GM11168 (cell line): Measurements from ENCODE around the gene C2orf72.
"Not testable (repeated sequence)": the region's sequence is repeated elsewhere in the genome, so short reads cannot be mapped to it uniquely, and the experiment has no call there.

Source experiments
- in situ Hi-C: fragments of 300-500 bp; cut with MboI; formaldehyde crosslinking; loops from one replicate; pipeline ENCODE4 v1.12.0; 2022; ENCODE audit warnings: low sequenced_read_pairs; ENCODE audit not compliant: unreplicated experiment

The C2orf72 gene

DNA sequence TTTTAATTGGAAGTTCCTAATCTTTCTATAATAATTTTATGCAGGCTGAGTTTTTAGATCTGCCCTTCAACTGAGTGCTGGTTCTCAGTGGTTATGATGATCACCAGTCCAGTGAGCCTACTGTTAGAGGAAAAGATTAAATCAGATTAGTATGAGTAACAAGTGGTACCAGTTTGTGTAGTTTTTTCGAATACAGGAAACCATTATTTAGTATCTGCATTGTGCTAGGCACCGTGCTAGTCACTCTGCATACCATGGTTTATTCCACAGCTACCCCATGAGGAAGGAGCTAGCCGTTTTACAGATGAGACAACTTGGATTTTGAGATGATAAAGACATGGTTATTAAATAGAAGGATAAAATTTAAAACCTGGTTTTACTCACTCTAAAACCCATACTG, 25.5 kb downstream of the C2orf72 start:
- in situ Hi-C loops = no loop called here

DNA sequence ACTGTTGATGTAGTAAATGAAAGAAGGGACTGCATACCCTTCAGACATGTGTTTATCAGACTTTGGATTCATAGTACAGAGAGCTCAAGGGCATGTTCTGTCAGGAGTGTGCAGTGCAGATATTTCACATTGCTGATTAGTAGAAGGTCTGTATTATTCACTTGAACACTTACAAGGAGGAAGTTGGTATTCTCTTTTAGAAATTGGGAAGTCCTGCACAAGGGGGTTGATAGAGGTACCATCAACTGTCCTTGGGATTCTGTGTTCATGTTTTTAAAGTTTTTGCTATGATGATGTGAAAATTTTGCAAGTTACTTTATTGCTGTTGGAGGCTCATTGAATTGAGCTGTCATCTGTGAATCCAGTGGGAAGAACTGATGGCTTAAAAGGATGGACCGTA, 26.0 kb downstream of the C2orf72 start:
- in situ Hi-C loops = no loop called here

GRCh38 chr2:231065966-231066365, 28.6 kb downstream of the C2orf72 start:
- in situ Hi-C loops = no loop called here

DNA sequence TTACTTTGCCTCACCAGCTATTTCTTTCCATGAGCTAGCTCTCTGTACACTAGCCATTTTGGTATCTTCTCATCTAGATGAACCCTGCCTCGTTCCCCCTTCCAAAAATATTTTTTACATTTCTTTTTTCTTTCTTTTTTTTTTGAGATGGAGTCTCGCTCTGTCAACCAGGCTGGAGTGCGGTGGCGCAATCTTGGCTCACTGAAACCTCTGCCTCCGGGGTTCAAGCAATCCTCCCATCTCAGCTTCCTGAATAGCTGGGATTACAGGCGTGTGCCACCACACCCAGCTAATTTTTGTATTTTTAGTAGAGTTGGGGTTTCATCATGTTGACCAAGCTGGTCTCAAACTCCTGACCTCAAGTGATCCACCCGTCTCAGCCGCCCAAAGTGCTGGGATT, 30.2 kb downstream of the C2orf72 start:
- in situ Hi-C loops = not testable (repeated sequence)

DNA sequence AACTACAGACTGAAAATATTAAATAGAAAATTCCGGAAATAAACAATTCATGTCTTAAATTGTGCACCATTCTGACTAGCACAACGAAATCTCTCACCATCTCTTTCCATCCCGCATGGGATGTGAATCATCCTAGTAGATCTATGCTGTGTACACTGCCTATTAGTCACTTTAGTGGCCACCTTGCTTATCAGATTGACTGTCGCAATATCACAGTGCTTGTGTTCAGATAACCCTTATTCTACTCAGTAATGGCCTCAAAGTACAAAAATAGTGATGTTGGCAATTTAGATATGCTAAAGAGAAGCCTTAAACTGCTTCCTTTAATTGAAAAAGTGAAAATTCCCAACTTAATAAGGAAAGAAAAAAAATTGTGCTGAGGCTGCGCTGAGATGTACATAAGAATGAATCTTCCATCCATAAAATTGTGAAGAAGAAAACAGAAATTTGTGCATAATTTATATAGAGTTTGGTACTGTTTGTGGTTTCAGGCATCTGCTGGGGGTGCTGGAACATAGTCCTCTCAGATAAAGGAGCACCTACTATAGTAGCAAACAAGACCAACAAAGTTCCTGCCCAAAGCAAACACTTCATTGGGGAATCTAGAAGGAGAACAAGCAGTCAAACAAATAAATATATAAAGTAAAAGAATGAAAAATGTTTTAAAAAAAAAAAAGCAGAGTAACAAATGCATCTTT, 31.4 kb downstream of the C2orf72 start:
- in situ Hi-C loops = no loop called here

DNA sequence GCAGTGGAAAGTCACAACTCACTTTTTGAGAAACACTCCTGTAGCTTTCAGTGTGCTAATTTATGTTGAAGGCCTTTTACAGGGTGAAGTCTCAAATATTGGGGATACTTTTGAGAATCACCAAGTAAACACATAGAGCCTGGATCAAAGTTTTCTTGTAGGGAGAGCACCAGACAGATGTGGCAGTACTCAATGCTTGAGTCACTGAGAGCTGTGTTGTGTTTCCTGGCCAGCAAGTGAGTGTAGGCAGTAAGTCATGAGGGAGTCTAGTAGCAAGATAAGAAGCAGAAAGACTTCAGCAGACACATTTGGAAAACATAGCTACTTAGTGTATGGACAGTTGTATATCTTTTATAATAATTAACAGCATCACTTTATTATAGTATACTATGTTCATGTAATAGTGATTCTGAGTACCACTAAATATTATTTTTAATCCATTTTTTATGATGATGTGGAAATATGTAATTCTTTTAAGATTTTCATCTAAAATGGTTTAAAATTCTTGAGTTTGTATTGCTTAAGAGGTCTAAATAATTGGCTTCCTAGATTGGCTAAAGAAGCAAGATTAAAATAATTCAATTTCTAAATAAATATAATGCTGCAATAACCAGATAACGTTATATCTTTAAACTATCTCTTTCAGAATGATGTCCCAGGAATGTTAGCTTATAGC, 32.2 kb downstream of the C2orf72 start:
- in situ Hi-C loops = no loop called here

DNA sequence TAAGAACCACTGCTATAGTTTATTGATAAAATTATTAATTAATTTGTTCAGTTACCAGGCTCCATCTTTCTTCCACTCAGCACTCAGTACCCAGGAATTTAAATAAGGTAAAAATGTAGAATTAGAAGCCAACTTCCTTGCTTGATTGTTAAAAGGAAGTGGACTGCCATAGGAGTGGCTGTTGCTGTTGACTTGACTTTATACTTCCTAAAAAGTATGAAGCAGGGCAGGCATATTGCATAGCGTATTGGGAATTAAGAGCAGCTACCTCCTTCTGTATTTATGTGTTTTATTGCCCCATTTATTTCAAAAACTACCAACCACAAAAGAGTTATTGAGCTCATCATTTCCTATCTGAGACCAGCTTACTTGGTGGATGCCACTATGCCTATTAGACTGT, 47.2 kb downstream of the C2orf72 start:
- in situ Hi-C loops = no loop called here

DNA sequence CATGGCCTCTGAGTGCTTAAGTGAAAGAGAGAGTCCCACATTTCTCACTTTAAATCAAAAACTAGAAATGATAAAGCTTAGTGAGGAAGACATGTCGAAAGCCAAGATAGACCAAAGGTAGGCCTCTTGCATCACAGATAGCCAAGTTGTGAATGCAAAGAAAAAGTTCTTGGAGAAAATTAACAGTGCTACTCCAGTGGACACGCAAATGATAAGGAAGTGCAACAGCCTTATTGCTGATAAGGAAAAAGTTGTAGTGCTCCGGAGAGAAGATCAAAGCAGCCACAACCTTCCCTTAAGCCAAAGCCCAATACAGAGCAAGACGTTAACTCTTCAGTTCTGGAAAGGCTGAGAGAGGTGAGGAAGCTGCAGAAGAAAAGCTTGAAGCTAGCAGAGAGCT, 51.4 kb downstream of the C2orf72 start:
- in situ Hi-C loops = no loop called here

DNA sequence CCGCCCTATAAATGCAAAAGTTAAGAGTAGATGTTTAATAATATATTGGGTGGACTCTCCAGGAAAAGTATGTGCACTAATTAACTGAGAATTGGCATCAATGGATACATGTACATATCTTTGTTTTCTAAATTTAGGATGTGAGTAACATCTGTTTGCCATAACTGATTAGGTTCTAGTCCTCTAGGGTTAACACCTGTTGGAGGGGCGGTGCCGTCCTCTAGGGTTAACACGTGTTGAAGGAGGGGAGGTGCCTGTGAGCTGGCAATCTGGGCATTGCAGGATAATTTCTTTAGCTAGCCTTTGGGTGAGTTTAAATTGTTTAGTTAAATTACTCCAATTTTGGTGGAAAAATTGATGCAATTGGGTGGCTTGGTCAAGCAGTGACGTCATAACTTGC, 56.6 kb downstream of the C2orf72 start:
- in situ Hi-C loops = no loop called here

DNA sequence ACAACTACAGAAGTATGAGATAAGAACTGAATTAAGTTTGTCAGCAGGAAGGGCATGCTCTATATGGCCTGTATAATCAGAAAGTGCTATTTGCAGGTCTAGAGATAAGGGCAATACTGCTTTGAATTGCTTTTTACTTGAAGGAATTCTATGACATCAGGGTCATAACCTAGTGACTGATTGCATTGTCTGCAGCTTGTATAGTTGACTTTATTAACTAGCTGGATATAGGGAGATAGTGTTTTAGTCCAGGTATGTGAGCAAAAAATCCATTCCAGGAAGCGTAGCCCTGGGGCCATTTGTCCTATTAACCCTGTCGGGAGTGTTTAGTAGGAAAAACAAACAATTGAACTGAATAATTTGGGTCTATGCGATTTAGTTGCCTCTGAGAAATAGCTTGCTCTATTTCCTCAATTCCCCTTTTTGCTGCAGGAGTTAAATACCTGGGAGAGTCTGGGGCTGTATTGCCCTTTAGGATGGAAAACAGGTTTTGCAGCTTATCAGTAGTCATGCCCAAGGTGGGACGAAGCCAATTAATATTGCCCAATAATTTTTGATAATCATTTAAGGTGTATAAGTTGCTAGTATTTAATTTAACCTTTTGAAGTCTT, 57.5 kb downstream of the C2orf72 start:
- in situ Hi-C loops = no loop called here
